ENCODE results near the gene TTC39B.
A peak's percentile ranks its signal among the peaks of the same experiment; 100 is the strongest.

Gene TTC39B

GRCh38 chr9:15176836-15177235, 130.2 kb downstream of the TTC39B start:
- no peak for DNase-seq (ENCODE audit: low spot score)

GRCh38 chr9:15163931-15164330, 143.1 kb downstream of the TTC39B start:
- no peak for DNase-seq (ENCODE audit: low spot score)

- DNase-seq (ENCODE audit: low spot score), result no peak
Measured at GRCh38 chr9:15161753-15162152, 145.3 kb downstream of the TTC39B start.

GRCh38 chr9:15160673-15161072, 146.3 kb downstream of the TTC39B start:
- no peak for DNase-seq (ENCODE audit: low spot score)

GRCh38 chr9:15158064-15158463, 149.0 kb downstream of the TTC39B start:
- DNase-seq (ENCODE audit: low spot score), result no peak

GRCh38 chr9:15157381-15157780, 149.6 kb downstream of the TTC39B start:
- no peak for DNase-seq (ENCODE audit: low spot score)

GRCh38 chr9:15156241-15156640, 150.8 kb downstream of the TTC39B start:
- DNase-seq (ENCODE audit: low spot score), result no peak

GRCh38 chr9:15155826-15156225, 151.2 kb downstream of the TTC39B start:
- DNase-seq (ENCODE audit: low spot score), result no peak

- DNase-seq (ENCODE audit: low spot score), result no peak
Measured at GRCh38 chr9:15155323-15155722, 151.7 kb downstream of the TTC39B start.

GRCh38 chr9:15154677-15155076, 152.3 kb downstream of the TTC39B start:
- DNase-seq (ENCODE audit: low spot score), result no peak

- DNase-seq (ENCODE audit: low spot score), result no peak
Measured at GRCh38 chr9:15153961-15154360, 153.1 kb downstream of the TTC39B start.

GRCh38 chr9:15150939-15151338, 156.1 kb downstream of the TTC39B start:
- DNase-seq (ENCODE audit: low spot score), result no peak

- DNase-seq (ENCODE audit: low spot score), result no peak
Measured at GRCh38 chr9:15149450-15149849, 157.6 kb downstream of the TTC39B start.

- no peak for DNase-seq (ENCODE audit: low spot score)
Measured at GRCh38 chr9:15146268-15146700, 160.7 kb downstream of the TTC39B start.

- DNase-seq (ENCODE audit: low spot score), result no peak
Measured at GRCh38 chr9:15144622-15145061, 162.4 kb downstream of the TTC39B start.

- peak; percentile 73 for DNase-seq (ENCODE audit: low spot score)
Measured at GRCh38 chr9:15142878-15143534, 164.0 kb downstream of the TTC39B start.

GRCh38 chr9:15140051-15140450, 167.0 kb downstream of the TTC39B start:
- no peak for DNase-seq (ENCODE audit: low spot score)

- no peak for DNase-seq (ENCODE audit: low spot score)
Measured at GRCh38 chr9:15139469-15139868, 167.5 kb downstream of the TTC39B start.

GRCh38 chr9:15138357-15138686, 168.7 kb downstream of the TTC39B start:
- DNase-seq (ENCODE audit: low spot score), result no peak

GRCh38 chr9:15137658-15138356, 169.2 kb downstream of the TTC39B start:
- no peak for DNase-seq (ENCODE audit: low spot score)

GRCh38 chr9:15137089-15137488, 169.9 kb downstream of the TTC39B start:
- no peak for DNase-seq (ENCODE audit: low spot score)

- no peak for DNase-seq (ENCODE audit: low spot score)
Measured at GRCh38 chr9:15136646-15137045, 170.4 kb downstream of the TTC39B start.

- peak; percentile 76 for DNase-seq (ENCODE audit: low spot score)
Measured at GRCh38 chr9:15135164-15135792, 171.7 kb downstream of the TTC39B start.

Measured in iPS-NIHi11 (cell line).